Astrocyte of the spinal cord (primary cell): ENCODE data around the gene FOXK2.

Source experiments
- DNase-seq: peaks from one replicate; pipeline ENCODE4 v3.0.0; 2011; ENCODE audit warnings: low read depth, low spot score
- H3K4me3 ChIP-seq: 2 replicates; pipeline ENCODE4 v1.5.1; 2011; ENCODE audit warnings: low read depth, mild to moderate bottlenecking, low read length, moderate library complexity
- in situ Hi-C: cut with HindIII; loops from 2 replicates; pipeline ENCODE4 v1.10.0; 2017; ENCODE audit warnings: low sequenced_read_pairs
- TF ChIP-seq, protein P1 (sequence below): IDR thresholded peaks from 2 replicates; pipeline ENCODE4 v1.5.1; 2012; ENCODE audit warnings: low read depth, mild to moderate bottlenecking, low read length, inconsistent platforms

The FOXK2 gene

GRCh38 chr17:82615084-82616020, 95.8 kb downstream of the FOXK2 start:
- H3K4me3 ChIP-seq, result no peak overlapping the region
- in situ Hi-C loops, result no loop called here
- TF ChIP-seq, protein P1, sequence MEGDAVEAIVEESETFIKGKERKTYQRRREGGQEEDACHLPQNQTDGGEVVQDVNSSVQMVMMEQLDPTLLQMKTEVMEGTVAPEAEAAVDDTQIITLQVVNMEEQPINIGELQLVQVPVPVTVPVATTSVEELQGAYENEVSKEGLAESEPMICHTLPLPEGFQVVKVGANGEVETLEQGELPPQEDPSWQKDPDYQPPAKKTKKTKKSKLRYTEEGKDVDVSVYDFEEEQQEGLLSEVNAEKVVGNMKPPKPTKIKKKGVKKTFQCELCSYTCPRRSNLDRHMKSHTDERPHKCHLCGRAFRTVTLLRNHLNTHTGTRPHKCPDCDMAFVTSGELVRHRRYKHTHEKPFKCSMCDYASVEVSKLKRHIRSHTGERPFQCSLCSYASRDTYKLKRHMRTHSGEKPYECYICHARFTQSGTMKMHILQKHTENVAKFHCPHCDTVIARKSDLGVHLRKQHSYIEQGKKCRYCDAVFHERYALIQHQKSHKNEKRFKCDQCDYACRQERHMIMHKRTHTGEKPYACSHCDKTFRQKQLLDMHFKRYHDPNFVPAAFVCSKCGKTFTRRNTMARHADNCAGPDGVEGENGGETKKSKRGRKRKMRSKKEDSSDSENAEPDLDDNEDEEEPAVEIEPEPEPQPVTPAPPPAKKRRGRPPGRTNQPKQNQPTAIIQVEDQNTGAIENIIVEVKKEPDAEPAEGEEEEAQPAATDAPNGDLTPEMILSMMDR, result peak; percentile 19
- no peak for DNase-seq

DNA sequence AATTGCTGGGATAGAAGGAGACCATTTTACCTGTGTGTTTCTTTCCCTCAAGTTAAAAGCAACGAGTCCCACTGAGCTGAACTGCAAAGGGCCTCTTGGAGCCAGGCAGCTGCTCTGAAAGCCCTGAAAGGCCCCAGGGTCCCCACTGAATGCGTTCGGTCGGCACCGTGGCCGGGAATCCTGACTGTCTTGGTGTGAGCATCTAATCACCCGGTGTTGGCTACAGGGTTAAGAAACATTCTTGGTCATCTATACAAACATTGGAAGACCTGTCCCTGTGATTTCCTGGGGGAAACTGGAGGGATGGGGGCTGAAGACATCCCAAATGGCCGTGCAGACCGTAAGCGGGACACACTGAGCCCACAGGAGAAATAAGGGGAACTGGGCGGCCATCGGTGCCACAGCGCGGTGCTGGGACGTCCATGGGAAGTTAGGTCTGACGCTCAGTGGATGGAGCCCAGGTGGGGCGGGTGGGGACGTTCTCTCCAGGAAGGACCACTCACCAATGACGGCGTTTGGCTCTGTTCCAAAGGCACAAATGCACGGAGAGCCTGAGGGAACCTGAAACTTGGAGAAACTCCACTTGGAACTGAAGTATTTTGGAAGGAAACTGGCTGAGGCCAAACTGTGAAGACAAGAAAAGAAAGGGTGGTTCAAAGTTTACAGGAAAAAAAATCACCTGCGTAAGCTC, 96.6 kb downstream of the FOXK2 start:
- in situ Hi-C loops, result no loop called here
- TF ChIP-seq, protein P1, result no peak
- no peak for DNase-seq

DNA sequence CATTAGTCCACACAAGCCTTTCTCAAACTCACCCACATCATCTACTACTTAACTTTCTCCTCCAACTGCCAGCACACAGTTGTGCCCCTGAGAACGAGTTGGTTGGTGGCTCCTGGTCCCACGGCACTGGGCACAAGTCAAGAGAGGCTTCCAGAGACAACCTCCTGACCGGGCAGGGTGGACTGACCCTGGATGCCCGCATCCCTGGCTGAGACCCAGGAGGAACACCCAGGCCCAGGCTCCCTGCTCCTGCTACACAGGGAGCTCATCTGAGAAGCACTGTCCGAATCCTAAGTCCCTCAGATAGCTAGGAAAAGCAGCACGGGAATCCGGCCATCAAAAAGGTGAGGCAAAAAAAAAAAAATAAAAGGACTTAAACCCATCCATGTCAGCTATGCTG, 99.7 kb downstream of the FOXK2 start:
- no peak overlapping the region for H3K4me3 ChIP-seq
- in situ Hi-C loops, result no loop called here
- no peak for DNase-seq
- TF ChIP-seq, protein P1, result no peak

More for the DNA sequence above, 96.6 kb downstream of the FOXK2 start:
- H3K4me3 ChIP-seq, result no peak overlapping the region

DNA sequence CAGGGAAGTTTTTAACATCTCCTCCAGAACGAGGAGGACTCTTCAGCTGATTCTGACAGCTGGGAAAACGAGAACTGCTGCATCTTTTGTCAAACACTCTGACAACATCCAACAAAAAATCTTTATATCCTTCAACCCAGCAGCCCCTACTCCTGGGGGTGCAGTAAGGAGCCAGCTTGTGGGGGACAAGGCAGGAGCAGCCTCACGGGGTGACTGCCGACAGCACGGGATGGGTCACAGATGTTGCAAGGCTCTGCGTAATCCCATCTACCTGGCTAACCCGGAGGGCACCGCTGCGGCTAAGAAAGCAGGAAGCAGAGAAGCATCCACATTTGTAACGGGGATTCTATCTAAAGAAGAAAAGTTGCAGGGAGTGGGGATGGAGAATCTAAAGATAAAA, 100.1 kb downstream of the FOXK2 start:
- in situ Hi-C loops, result no loop called here
- no peak overlapping the region for H3K4me3 ChIP-seq
- no peak for DNase-seq
- TF ChIP-seq, protein P1, result no peak

- TF ChIP-seq, protein P1, result no peak
- H3K4me3 ChIP-seq, result no peak overlapping the region
These were observed 104.2 kb downstream of the FOXK2 start for GRCh38 chr17:82623707-82624106.

GRCh38 chr17:82627405-82627804, 107.9 kb downstream of the FOXK2 start:
- in situ Hi-C loops, result no loop called here
- DNase-seq, result no peak
- TF ChIP-seq, protein P1, result no peak
- no peak overlapping the region for H3K4me3 ChIP-seq

More at GRCh38 chr17:82623707-82624106, 104.2 kb downstream of the FOXK2 start:
- in situ Hi-C loops, result no loop called here
- no peak for DNase-seq
